ENCODE results near the gene SPPL2A.

Gene SPPL2A

DNA sequence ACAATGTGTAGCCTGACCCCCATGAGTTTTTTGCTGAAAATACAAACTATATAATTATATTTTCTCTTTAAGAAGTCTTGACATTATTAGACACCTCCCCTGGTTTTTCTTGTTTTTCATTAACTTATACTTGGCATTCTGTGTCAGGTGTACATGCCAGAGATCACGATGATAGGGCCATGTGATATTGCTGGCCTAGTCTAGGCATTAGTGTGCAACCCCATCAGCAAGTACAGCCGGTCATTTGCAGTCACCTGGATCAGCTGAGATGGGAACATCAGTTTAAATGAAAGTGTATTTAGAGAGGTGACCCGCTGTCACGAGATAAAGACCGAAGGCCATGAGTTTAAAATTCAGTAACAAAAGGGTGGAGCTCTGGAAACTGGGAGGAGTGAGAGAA is 12.6 kb upstream of the SPPL2A start:
- TF ChIP-seq ZNF658 (tag by site-specific recombination; IDR thresholded peaks at IDR 0.05) = no peak
- TF ChIP-seq SALL2 (tag by site-specific recombination; IDR thresholded peaks at IDR 0.05; ENCODE audit: borderline replicate concordance) = no peak
- TF ChIP-seq GLI2 (tag by site-specific recombination; IDR thresholded peaks at IDR 0.05; ENCODE audit: borderline replicate concordance, low read depth) = no peak
- TF ChIP-seq, protein P1, sequence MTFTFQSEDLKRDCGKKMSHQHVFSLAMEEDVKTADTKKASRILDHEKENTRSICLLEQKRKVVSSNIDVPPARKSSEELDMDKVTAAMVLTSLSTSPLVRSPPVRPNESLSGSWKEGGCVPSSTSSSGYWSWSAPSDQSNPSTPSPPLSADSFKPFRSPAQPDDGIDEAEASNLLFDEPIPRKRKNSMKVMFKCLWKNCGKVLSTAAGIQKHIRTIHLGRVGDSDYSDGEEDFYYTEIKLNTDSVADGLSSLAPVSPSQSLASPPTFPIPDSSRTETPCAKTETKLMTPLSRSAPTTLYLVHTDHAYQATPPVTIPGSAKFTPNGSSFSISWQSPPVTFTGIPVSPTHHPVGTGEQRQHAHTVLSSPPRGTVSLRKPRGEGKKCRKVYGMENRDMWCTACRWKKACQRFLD (tag by site-specific recombination; IDR thresholded peaks at IDR 0.05) = no peak
- no peak for TF ChIP-seq ZNF416 (tag by site-specific recombination; IDR thresholded peaks at IDR 0.05)
- no peak for TF ChIP-seq MYNN (tag by site-specific recombination; IDR thresholded peaks at IDR 0.05; ENCODE audit: borderline replicate concordance)
- TF ChIP-seq ZNF843 (tag by site-specific recombination; IDR thresholded peaks at IDR 0.05) = no peak
- TF ChIP-seq WT1 (tag by site-specific recombination; IDR thresholded peaks at IDR 0.05) = no peak
- TF ChIP-seq ZNF610 (tag by site-specific recombination; IDR thresholded peaks at IDR 0.05; ENCODE audit: borderline replicate concordance) = no peak
- CTCF ChIA-PET = interaction anchor here (0.7 kb wide), 1 partner anchor 83 kb away, joined by 4 read pairs; no protein-coding TSS in a partner anchor
- POLR2A ChIA-PET = no interaction called here
- Histone ChIP-seq H3K9me3 (ENCODE audit: control insufficient read depth, insufficient read depth, low read depth, low read length) (no peaks in the 10 kb centered on the region), H3K4me3 (ENCODE audit: low read depth, low read length) (no peak overlapping the region), H3K36me3 (ENCODE audit: control insufficient read depth in 2 of 2, insufficient read depth in 1 of 2, low read length in 2 of 2) (no peaks in the 10 kb centered on the region), H3K27ac (ENCODE audit: extremely low read depth, low read depth, low read length) (no peak overlapping the region), H3K4me1 (ENCODE audit: control insufficient read depth, insufficient read depth, low read length) (no peaks in the 10 kb centered on the region)

DNA sequence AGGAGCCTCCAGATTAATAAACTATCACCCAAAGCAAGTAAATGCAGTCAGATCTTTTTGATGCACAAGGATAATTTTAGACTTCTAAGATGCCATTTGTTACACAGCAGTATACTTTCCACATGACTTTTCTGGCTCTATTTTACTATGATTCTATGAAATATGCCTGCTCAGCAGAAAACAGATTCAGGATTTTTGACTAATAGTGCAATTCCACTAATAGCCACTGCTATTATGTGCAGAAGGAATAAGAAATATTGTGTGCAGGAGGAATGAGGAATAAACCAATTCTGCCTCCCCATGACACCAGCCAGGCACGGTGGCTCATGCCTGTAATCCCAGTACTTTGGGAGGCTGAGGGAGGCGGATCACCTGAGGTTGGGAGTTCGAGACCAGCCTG is 11.5 kb upstream of the SPPL2A start:
- Histone ChIP-seq H3K36me3 (ENCODE audit: control insufficient read depth in 2 of 2, insufficient read depth in 1 of 2, low read length in 2 of 2) (no peaks in the 10 kb centered on the region), H3K4me1 (ENCODE audit: control insufficient read depth, insufficient read depth, low read length) (no peaks in the 10 kb centered on the region), H3K27ac (ENCODE audit: extremely low read depth, low read depth, low read length) (no peak overlapping the region), H3K4me3 (ENCODE audit: low read depth, low read length) (no peak overlapping the region), H3K9me3 (ENCODE audit: control insufficient read depth, insufficient read depth, low read depth, low read length) (no peaks in the 10 kb centered on the region)
- ChIA-PET CTCF (no interaction called here), POLR2A (no interaction called here)
- TF ChIP-seq ZNF571 (tag by site-specific recombination; IDR thresholded peaks at IDR 0.05) (no peak), ZNF660 (tag by site-specific recombination; IDR thresholded peaks at IDR 0.05) (no peak), ZNF416 (tag by site-specific recombination; IDR thresholded peaks at IDR 0.05) (no peak), HOXA7 (CRISPR knock-in tag; IDR thresholded peaks at IDR 0.05; ENCODE audit: borderline replicate concordance) (no peak), ZEB2 (tag by site-specific recombination; IDR thresholded peaks at IDR 0.05) (no peak), GLIS2 (tag by site-specific recombination; IDR thresholded peaks at IDR 0.05) (no peak), ZNF391 (tag by site-specific recombination; IDR thresholded peaks at IDR 0.05; ENCODE audit: borderline replicate concordance, low read depth) (no peak), SCRT1 (tag by site-specific recombination; IDR thresholded peaks at IDR 0.05; ENCODE audit: borderline replicate concordance) (no peak), ZFP3 (tag by site-specific recombination; IDR thresholded peaks at IDR 0.05; ENCODE audit: low read depth) (no peak), HOXD13 (CRISPR knock-in tag; IDR thresholded peaks at IDR 0.05; ENCODE audit: borderline replicate concordance) (no peak), SP7 (tag by site-specific recombination; IDR thresholded peaks at IDR 0.05) (no peak), ZNF311 (tag by site-specific recombination; IDR thresholded peaks at IDR 0.05; ENCODE audit: borderline replicate concordance) (no peak), WT1 (tag by site-specific recombination; IDR thresholded peaks at IDR 0.05) (no peak)
- TF ChIP-seq, protein P2, sequence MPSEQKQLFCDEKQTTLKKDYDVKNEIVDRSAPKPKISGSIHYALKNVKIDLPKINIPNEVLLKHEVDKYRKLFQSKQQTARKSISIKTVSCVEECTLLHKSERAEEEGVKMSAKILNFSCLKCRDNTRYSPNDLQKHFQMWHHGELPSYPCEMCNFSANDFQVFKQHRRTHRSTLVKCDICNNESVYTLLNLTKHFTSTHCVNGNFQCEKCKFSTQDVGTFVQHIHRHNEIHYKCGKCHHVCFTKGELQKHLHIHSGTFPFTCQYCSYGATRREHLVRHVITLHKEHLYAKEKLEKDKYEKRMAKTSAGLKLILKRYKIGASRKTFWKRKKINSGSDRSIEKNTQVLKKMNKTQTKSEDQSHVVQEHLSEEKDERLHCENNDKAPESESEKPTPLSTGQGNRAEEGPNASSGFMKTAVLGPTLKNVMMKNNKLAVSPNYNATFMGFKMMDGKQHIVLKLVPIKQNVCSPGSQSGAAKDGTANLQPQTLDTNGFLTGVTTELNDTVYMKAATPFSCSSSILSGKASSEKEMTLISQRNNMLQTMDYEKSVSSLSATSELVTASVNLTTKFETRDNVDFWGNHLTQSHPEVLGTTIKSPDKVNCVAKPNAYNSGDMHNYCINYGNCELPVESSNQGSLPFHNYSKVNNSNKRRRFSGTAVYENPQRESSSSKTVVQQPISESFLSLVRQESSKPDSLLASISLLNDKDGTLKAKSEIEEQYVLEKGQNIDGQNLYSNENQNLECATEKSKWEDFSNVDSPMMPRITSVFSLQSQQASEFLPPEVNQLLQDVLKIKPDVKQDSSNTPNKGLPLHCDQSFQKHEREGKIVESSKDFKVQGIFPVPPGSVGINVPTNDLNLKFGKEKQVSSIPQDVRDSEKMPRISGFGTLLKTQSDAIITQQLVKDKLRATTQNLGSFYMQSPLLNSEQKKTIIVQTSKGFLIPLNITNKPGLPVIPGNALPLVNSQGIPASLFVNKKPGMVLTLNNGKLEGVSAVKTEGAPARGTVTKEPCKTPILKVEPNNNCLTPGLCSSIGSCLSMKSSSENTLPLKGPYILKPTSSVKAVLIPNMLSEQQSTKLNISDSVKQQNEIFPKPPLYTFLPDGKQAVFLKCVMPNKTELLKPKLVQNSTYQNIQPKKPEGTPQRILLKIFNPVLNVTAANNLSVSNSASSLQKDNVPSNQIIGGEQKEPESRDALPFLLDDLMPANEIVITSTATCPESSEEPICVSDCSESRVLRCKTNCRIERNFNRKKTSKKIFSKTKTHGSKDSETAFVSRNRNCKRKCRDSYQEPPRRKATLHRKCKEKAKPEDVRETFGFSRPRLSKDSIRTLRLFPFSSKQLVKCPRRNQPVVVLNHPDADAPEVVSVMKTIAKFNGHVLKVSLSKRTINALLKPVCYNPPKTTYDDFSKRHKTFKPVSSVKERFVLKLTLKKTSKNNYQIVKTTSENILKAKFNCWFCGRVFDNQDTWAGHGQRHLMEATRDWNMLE (tag by site-specific recombination; conservative IDR thresholded peaks at IDR 0.05; ENCODE audit: low read depth) = no peak
- TF ChIP-seq, protein P3, sequence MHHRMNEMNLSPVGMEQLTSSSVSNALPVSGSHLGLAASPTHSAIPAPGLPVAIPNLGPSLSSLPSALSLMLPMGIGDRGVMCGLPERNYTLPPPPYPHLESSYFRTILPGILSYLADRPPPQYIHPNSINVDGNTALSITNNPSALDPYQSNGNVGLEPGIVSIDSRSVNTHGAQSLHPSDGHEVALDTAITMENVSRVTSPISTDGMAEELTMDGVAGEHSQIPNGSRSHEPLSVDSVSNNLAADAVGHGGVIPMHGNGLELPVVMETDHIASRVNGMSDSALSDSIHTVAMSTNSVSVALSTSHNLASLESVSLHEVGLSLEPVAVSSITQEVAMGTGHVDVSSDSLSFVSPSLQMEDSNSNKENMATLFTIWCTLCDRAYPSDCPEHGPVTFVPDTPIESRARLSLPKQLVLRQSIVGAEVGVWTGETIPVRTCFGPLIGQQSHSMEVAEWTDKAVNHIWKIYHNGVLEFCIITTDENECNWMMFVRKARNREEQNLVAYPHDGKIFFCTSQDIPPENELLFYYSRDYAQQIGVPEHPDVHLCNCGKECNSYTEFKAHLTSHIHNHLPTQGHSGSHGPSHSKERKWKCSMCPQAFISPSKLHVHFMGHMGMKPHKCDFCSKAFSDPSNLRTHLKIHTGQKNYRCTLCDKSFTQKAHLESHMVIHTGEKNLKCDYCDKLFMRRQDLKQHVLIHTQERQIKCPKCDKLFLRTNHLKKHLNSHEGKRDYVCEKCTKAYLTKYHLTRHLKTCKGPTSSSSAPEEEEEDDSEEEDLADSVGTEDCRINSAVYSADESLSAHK (tag by site-specific recombination; IDR thresholded peaks at IDR 0.05) = no peak
- TF ChIP-seq, protein P4, sequence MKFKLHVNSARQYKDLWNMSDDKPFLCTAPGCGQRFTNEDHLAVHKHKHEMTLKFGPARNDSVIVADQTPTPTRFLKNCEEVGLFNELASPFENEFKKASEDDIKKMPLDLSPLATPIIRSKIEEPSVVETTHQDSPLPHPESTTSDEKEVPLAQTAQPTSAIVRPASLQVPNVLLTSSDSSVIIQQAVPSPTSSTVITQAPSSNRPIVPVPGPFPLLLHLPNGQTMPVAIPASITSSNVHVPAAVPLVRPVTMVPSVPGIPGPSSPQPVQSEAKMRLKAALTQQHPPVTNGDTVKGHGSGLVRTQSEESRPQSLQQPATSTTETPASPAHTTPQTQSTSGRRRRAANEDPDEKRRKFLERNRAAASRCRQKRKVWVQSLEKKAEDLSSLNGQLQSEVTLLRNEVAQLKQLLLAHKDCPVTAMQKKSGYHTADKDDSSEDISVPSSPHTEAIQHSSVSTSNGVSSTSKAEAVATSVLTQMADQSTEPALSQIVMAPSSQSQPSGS (tag by site-specific recombination; IDR thresholded peaks at IDR 0.05; ENCODE audit: low read depth) = no peak

All from HEK293 (cell line).